Ovary (tissue), 9 donors: Measurements from ENCODE around the gene UGT2B10. TPM values are rescaled to one million over a fixed set of nuclear protein-coding genes. Genes with fewer than 3 reads are reported as not detected.
"Not testable (repeated sequence)": the region's sequence is repeated elsewhere in the genome, so short reads cannot be mapped to it uniquely, and the experiment has no call there.

Experiments
- DNase-seq, 5 donors: peaks; one replicate each; pipeline ENCODE4 v3.0.0-alpha.2; 2019 to 2020
- H3K27ac ChIP-seq, 2 donors: fragments of 200-600 bp; one replicate each; pipeline versions ENCODE4 v1.5.1 to v1.8.0; 2019 to 2022
- H3K27me3 ChIP-seq: fragments of 200-600 bp; one replicate; pipeline ENCODE4 v1.8.0; 2022
- H3K36me3 ChIP-seq: fragments of 200-600 bp; sonication (generic); one replicate; pipeline ENCODE4 v1.5.1; 2019
- H3K4me1 ChIP-seq: one replicate; pipeline ENCODE4 v1.8.1; 2013; ENCODE audit warnings: mild to moderate bottlenecking, moderate library complexity; ENCODE audit not compliant: insufficient read depth
- H3K4me3 ChIP-seq: fragments of 200-600 bp; sonication (generic); one replicate; pipeline ENCODE4 v1.5.1; 2017
- H3K9me3 ChIP-seq, 2 donors: fragments of 200-600 bp in 1 of 2; sonication (generic) in 1 of 2; one replicate each; pipeline versions ENCODE4 v1.5.1 to v1.8.1; 2013 to 2019; ENCODE audit warnings: mild to moderate bottlenecking in 1 of 2, moderate library complexity in 1 of 2
- CTCF ChIP-seq, 3 donors: fragments of 450-650 bp in 2 of 3; fragments of 200-600 bp in 1 of 3; IDR thresholded peaks; one replicate each; pipeline versions ENCODE4 v1.5.1 to v1.8.0; 2016 to 2022; ENCODE audit warnings: antibody characterized with exemption in 3 of 3, mild to moderate bottlenecking in 1 of 3
- EP300 ChIP-seq: sonication (generic); formaldehyde crosslinking; IDR thresholded peaks from one replicate; pipeline ENCODE4 v1.6.1; 2017; ENCODE audit warnings: antibody characterized with exemption
- POLR2A ChIP-seq: fragments of 450-650 bp; IDR thresholded peaks from one replicate; pipeline ENCODE4 v1.6.1; 2017; ENCODE audit warnings: antibody characterized with exemption, mild to moderate bottlenecking, moderate library complexity
- WGBS, 3 donors: extraction: QIAGEN DNeasy Blood & Tissue Kit in 1 of 3; methylation state at CpG; one replicate each; pipeline versions ENCODE4 v1.1.5 to v1.1.7; 2013 to 2017; 5-methylcytosine and 5-hydroxymethylcytosine counted together
- intact Hi-C, 4 donors: fragments of 100-400 bp; cut with DNase I; formaldehyde crosslinking; loops; one replicate each; pipeline versions ENCODE4 v1.11.0 to v1.15.1; 2022 to 2023
- polyA plus RNA-seq, 2 donors: library from polyadenylated mRNA; stranded (reverse); fragments of 200-250 nt in 1 of 2; fragments of 350-450 nt in 1 of 2; fragmentation: Illumina TruSeq in 1 of 2; extraction: RNeasy Lipid Tissue Mini Kit (QIAGEN cat#74804) in 1 of 2; gene quantifications; one replicate each; pipeline ENCODE4 v1.2.3, GENCODE V29; 2013 to 2014
- total RNA-seq, 7 donors: library from RNA; depleted of rRNA in 2 of 7; stranded (reverse); fragments of >200 nt in 2 of 7; fragmentation: NEBNext Ultra II Directional in 3 of 7; extraction: Animal tissue kit (Norgen Biotek cat#: 25700) in 3 of 7; gene quantifications; one replicate each; pipeline versions ENCODE4 v1.1.0 to v1.2.4, GENCODE V29; 2016 to 2023
- donor health status: DM: no; HTN: no; CAD: no; lungs with moderate emphysema.
- donor health status: DM: no; HTN: no; CAD: no.
- donor health status: Bipolar disorder and iron deficiency.
- donor health status: DM: yes; HTN: yes; CAD: no.
- donor health status: DM: no; HTN: no; CAD: no.
- donor health status: DM: yes; HTN: yes; CAD: no.

Gene UGT2B10
- total and polyA plus RNA-seq, 9 donors = 0.13 to 0.17 TPM; not detected in 7

GRCh38 chr4:68797618-68798017 is 18.2 kb upstream of the UGT2B10 start:
- Histone ChIP-seq H3K27ac (no peak overlapping the region), H3K36me3 (no peaks in the 10 kb centered on the region), H3K4me1 (no peaks in the 10 kb centered on the region), H3K4me3 (no peak overlapping the region), H3K9me3 (no peaks in the 10 kb centered on the region), H3K27me3 (no peaks in the 10 kb centered on the region)
- DNase-seq = no peak
- WGBS, 3 donors = 5 to 13% (median 9%) methylated on average over 3 of the region's 3 CpGs
- TF ChIP-seq POLR2A (no peak), CTCF (IDR thresholded peaks at IDR 0.05) (no peak), EP300 (no peak)
- intact Hi-C loops = no loop called here

- TF ChIP-seq CTCF (IDR thresholded peaks at IDR 0.05) (no peak), EP300 (no peak), POLR2A (no peak)
- no peak overlapping the region for H3K4me3 ChIP-seq
- DNase-seq = no peak
- H3K4me1 ChIP-seq = no peaks in the 10 kb centered on the region
- no peaks in the 10 kb centered on the region for H3K27me3 ChIP-seq
- H3K9me3 ChIP-seq = no peaks in the 10 kb centered on the region
- WGBS, 3 donors = 84 to 91% (median 89%) methylated on average over 4 of the region's 4 CpGs
- intact Hi-C loops = no loop called here
- H3K36me3 ChIP-seq = no peaks in the 10 kb centered on the region
- no peak overlapping the region for H3K27ac ChIP-seq
These were observed 12.8 kb upstream of the UGT2B10 start for GRCh38 chr4:68803013-68803412.

- Histone ChIP-seq H3K27ac (no peak overlapping the region), H3K4me3 (no peak overlapping the region), H3K36me3 (no peaks in the 10 kb centered on the region), H3K27me3 (no peaks in the 10 kb centered on the region), H3K4me1 (no peaks in the 10 kb centered on the region), H3K9me3 (no peaks in the 10 kb centered on the region)
- intact Hi-C loops = no loop called here
- 45 to 51% (median 48%) methylated on average over 2 of the region's 2 CpGs for WGBS, 3 donors
- DNase-seq = no peak
- no peak for TF ChIP-seq POLR2A
- no peak for TF ChIP-seq CTCF (IDR thresholded peaks at IDR 0.05)
- no peak for TF ChIP-seq EP300
These were observed 7.7 kb upstream of the UGT2B10 start for GRCh38 chr4:68808060-68808459.

GRCh38 chr4:68810919-68811318 is 4.9 kb upstream of the UGT2B10 start:
- 64 to 67% (median 67%) methylated on average over 2 of the region's 2 CpGs for WGBS, 3 donors
- Histone ChIP-seq H3K36me3 (no peaks in the 10 kb centered on the region), H3K27me3 (no peaks in the 10 kb centered on the region), H3K27ac (no peak overlapping the region), H3K9me3 (no peaks in the 10 kb centered on the region), H3K4me3 (no peak overlapping the region), H3K4me1 (no peaks in the 10 kb centered on the region)
- DNase-seq = no peak
- TF ChIP-seq CTCF (IDR thresholded peaks at IDR 0.05) (no peak), POLR2A (no peak)
- intact Hi-C loops = no loop called here

GRCh38 chr4:68816410-68817265 is 844 bp downstream of the UGT2B10 start:
- H3K36me3 ChIP-seq, DNase-seq, intact Hi-C loops, H3K4me1 ChIP-seq, H3K4me3 ChIP-seq, H3K9me3 ChIP-seq, H3K27me3 ChIP-seq, H3K27ac ChIP-seq: not testable (repeated sequence)
- WGBS, 3 donors = 70 to 74% (median 72%) methylated on average over 5 of the region's 5 CpGs
